GM12801 (cell line): ENCODE results near the gene BCAS1.

ENCODE experiments used
- TF ChIP-seq, protein P1 (sequence below): IDR thresholded peaks from one replicate; pipeline ENCODE4 v1.5.1; 2011; ENCODE audit warnings: control low read depth; ENCODE audit not compliant: insufficient read length; ENCODE audit errors: extremely low read depth

BCAS1 gene

DNA sequence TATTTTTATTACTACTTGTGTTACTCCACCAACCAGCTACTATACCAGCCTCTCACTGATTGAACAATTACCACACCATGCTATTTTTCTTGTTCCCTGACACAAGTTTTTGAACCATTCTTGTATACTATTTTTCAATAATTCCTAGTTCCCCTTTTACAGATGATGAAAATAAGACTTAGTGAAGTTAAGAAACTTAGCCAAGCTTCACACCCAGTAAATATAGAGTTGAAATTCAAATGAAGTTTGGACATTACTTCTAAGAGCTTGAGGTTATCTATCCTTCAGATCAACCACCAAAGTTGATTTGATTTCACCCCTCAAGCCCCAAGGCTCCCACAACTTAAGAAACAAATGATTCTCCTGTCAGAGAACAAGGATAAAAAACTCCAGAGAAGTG lies 13.1 kb upstream of the BCAS1 start:
- TF ChIP-seq, protein P1, sequence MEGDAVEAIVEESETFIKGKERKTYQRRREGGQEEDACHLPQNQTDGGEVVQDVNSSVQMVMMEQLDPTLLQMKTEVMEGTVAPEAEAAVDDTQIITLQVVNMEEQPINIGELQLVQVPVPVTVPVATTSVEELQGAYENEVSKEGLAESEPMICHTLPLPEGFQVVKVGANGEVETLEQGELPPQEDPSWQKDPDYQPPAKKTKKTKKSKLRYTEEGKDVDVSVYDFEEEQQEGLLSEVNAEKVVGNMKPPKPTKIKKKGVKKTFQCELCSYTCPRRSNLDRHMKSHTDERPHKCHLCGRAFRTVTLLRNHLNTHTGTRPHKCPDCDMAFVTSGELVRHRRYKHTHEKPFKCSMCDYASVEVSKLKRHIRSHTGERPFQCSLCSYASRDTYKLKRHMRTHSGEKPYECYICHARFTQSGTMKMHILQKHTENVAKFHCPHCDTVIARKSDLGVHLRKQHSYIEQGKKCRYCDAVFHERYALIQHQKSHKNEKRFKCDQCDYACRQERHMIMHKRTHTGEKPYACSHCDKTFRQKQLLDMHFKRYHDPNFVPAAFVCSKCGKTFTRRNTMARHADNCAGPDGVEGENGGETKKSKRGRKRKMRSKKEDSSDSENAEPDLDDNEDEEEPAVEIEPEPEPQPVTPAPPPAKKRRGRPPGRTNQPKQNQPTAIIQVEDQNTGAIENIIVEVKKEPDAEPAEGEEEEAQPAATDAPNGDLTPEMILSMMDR, result no peak

DNA sequence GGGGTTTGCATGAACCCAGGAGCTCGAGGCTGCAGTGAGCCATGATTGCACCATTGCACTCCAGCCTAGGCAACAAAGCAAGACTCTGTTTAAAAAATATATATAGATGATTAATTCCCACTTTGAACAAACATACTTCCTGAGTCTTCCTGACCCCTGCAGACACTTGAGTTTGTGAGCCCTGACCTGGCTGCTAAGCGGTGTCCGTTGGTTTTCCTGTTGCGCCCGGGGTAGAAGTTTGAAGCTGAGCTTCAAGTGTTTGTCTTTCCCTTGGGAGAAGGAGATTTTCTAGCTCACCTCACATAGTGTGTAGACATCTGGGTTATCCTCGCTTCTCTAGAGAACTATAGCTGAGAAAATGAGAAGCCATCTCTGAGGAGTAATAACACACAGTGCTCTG lies 11.7 kb upstream of the BCAS1 start:
- TF ChIP-seq, protein P1, result no peak

DNA sequence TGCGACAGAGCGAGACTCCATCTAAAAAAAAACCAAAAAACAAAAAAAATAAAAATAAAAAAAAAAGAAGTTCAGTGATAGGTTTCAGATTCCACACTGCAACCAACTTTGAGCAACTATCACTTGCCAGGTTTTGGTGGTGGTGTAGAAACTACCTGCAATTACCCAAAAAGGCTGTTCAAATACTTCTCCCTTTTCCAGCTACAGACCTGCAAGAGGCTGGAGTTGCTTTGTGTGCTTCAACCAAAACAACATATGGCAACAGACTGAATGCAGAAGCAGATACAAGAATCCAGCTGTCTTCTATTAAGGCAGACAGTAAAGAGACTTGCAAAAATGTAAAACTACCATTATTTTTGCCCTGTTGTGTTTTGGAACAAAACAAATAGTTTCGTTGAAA lies 9.3 kb upstream of the BCAS1 start:
- TF ChIP-seq, protein P1, result no peak

DNA sequence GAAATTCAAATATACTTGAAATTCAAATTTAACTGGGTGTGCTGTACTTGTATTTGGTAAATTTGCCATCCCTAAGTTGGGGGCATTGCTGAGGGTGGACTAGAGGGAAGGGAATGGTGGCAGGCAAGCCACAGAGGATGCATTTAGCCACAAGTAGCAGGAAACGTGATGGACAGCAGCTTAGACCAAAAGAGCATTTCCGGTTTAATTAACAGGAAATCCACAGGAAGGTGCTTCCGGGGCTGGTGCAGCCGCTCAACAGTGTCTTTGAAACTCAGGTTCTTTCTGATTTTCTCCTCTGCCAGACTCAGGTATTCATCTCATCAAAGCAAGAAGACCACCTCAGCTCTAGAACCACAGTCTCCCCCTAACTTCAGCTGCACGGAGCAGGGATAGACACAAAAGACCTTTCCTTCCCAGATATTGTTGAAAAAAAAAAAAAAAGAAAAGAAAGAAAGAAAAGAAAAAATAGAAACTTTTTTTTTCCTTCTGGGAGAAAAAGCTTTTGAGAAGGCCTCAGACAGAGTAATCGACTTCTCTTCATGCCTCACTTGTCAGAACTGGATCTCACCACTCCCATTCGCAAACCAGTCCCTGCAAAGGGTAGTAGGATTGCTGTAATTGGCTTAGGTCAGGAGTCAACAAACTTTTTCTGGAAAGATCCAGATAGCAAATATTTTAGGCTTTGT lies 8.0 kb upstream of the BCAS1 start:
- TF ChIP-seq, protein P1, result no peak

DNA sequence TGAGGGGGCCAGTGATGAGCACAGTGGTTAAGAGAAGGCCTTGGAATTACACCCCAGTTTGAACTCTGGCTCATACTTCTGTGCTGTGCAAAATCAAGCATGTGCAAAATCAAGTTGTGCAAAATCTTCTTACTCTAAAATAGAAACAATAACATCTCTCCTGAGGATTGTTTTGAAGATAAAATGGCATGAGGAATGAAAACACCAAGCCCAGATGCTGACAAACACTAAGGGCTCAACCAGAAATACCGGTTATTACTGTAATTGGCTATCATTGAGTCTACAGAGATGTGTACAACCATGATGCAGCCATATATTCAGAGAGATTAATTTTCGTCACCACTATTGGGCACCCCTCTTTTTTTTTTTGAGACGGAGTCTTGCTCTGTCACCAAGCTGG lies 5.9 kb upstream of the BCAS1 start:
- TF ChIP-seq, protein P1, result no peak

DNA sequence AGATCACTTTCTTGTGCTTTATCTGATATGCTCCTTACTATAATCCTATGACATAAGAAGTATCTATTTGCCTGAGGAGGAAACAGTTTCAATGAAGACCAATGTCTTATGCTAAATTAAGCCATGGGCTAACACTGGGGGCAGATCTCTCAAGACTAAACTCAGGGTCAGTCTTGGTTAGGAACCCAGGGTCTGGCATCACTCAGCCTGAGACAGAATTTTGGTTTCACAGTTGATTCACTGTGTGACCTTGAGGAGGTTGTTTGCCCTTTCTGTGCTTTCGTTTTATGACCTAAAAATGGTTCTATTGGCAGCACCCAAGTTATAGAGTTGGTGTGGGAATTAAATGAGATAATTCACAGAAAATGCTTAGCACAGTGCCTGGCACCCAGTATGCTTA lies 4.9 kb upstream of the BCAS1 start:
- TF ChIP-seq, protein P1, result no peak

DNA sequence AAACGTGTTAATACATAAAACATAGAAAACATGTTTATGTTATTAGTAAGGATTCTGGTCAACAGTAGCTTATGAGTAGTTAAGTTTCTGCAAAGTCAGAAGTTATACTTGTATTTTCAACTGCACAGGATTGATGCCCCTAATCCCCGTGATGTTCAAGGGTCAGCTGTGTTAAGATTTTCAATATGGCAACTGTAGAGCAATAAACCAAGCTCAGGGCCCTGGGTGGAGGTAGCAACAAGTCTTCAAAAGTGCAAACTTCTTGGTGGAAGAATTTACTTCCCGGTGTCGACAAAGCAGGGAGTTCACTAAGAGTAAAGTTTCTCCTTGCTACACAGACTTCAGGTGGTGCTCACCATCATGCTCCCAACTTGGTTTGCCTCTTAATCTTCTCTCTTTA lies 4.1 kb upstream of the BCAS1 start:
- TF ChIP-seq, protein P1, result no peak

DNA sequence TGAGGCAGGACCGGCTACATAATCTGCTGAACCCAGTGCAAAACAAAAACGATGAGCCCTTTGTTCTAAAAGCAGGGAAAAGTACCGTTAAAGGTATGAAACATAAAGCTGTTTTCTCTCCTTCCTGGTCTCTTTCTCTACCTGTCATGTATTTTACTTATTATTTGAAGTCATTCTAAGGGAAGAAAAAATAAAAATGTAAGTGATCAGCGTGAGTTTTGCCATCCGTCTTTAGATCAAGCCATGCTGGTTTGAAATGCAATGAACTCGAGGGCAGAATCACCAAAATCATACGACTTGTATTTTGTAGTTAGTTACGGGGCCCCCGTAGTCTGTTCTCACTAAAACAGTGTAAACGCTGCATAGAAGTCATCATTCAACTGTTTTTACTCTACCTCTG lies 2.9 kb upstream of the BCAS1 start:
- TF ChIP-seq, protein P1, result no peak
